ENCODE measurements around the gene TAS1R1. TPM values are rescaled to one million over a fixed set of nuclear protein-coding genes. Genes with fewer than 3 reads are reported as not detected.
"Not testable (repeated sequence)": the region's sequence is repeated elsewhere in the genome, so short reads cannot be mapped to it uniquely, and the experiment has no call there.

TAS1R1 gene
- total RNA-seq, 1 experiment from 2014 or later: 0.10 TPM

GRCh38 chr1:6536291-6536690 lies 18.8 kb upstream of the TAS1R1 start:
- H3K27me3 ChIP-seq (ENCODE audit: control insufficient read depth, insufficient read depth, low read length): no peaks in the 10 kb centered on the region
- H3K4me3 ChIP-seq (ENCODE audit: insufficient read depth, low read depth, low read length): no peak overlapping the region
- DNase-seq: no peak
- peaks cover 14% of the 10 kb centered on the region for H3K36me3 ChIP-seq (replicated peaks; ENCODE audit: control insufficient read depth, insufficient read depth, low read length)

GRCh38 chr1:6538956-6539355 lies 16.2 kb upstream of the TAS1R1 start:
- Histone ChIP-seq H3K27me3 (ENCODE audit: control insufficient read depth, insufficient read depth, low read length) (no peaks in the 10 kb centered on the region), H3K36me3 (replicated peaks; ENCODE audit: control insufficient read depth, insufficient read depth, low read length) (peaks cover 7% of the 10 kb centered on the region), H3K4me3 (ENCODE audit: insufficient read depth, low read depth, low read length) (no peak overlapping the region)
- DNase-seq: no peak

- Histone ChIP-seq H3K36me3 (replicated peaks; ENCODE audit: control insufficient read depth, insufficient read depth, low read length) (peaks cover 35% of the 10 kb centered on the region), H3K27me3 (ENCODE audit: control insufficient read depth, insufficient read depth, low read length) (no peaks in the 10 kb centered on the region), H3K4me3 (ENCODE audit: insufficient read depth, low read depth, low read length) (no peak overlapping the region)
- DNase-seq: no peak
Measured at GRCh38 chr1:6544831-6545230, 10.3 kb upstream of the TAS1R1 start.

GRCh38 chr1:6545276-6546112 lies 9.6 kb upstream of the TAS1R1 start:
- Histone ChIP-seq H3K4me3 (ENCODE audit: insufficient read depth, low read depth, low read length) (no peak overlapping the region), H3K36me3 (replicated peaks; ENCODE audit: control insufficient read depth, insufficient read depth, low read length) (peaks cover 37% of the 10 kb centered on the region), H3K27me3 (ENCODE audit: control insufficient read depth, insufficient read depth, low read length) (no peaks in the 10 kb centered on the region)
- no peak for DNase-seq

- H3K4me3 ChIP-seq (ENCODE audit: insufficient read depth, low read depth, low read length): no peak overlapping the region
- DNase-seq: no peak
- peaks cover 39% of the 10 kb centered on the region for H3K36me3 ChIP-seq (replicated peaks; ENCODE audit: control insufficient read depth, insufficient read depth, low read length)
Measured at GRCh38 chr1:6546326-6546725, 8.8 kb upstream of the TAS1R1 start.

GRCh38 chr1:6547301-6547700 lies 7.8 kb upstream of the TAS1R1 start:
- DNase-seq: no peak
- no peak overlapping the region for H3K4me3 ChIP-seq (ENCODE audit: insufficient read depth, low read depth, low read length)
- peaks cover 38% of the 10 kb centered on the region for H3K36me3 ChIP-seq (replicated peaks; ENCODE audit: control insufficient read depth, insufficient read depth, low read length)
- H3K27me3 ChIP-seq (ENCODE audit: control insufficient read depth, insufficient read depth, low read length): no peaks in the 10 kb centered on the region

More at GRCh38 chr1:6546326-6546725, 8.8 kb upstream of the TAS1R1 start:
- no peaks in the 10 kb centered on the region for H3K27me3 ChIP-seq (ENCODE audit: control insufficient read depth, insufficient read depth, low read length)

- H3K27me3 ChIP-seq (ENCODE audit: control insufficient read depth, insufficient read depth, low read length): no peaks in the 10 kb centered on the region
- peaks cover 6% of the 10 kb centered on the region for H3K36me3 ChIP-seq (replicated peaks; ENCODE audit: control insufficient read depth, insufficient read depth, low read length)
- peak; percentile 99 for DNase-seq
- peak within 1 kb of the TSS; percentile 98 for H3K4me3 ChIP-seq (ENCODE audit: insufficient read depth, low read depth, low read length)
Measured at GRCh38 chr1:6554031-6554906, 838 bp upstream of the TAS1R1 start, which contains the start of gene NOL9. Gene NOL9 (minus strand): TSS chr1:6554513. CDS start chr1:6554502, 11 bp downstream.

- no peak overlapping the region for H3K4me3 ChIP-seq (ENCODE audit: insufficient read depth, low read depth, low read length)
- no peaks in the 10 kb centered on the region for H3K27me3 ChIP-seq (ENCODE audit: control insufficient read depth, insufficient read depth, low read length)
- no peaks in the 10 kb centered on the region for H3K36me3 ChIP-seq (replicated peaks; ENCODE audit: control insufficient read depth, insufficient read depth, low read length)
- DNase-seq: no peak
Measured at GRCh38 chr1:6557597-6557996, 2.5 kb downstream of the TAS1R1 start.

GRCh38 chr1:6559161-6559560 lies 4.1 kb downstream of the TAS1R1 start:
- H3K4me3 ChIP-seq (ENCODE audit: insufficient read depth, low read depth, low read length); H3K27me3 ChIP-seq (ENCODE audit: control insufficient read depth, insufficient read depth, low read length); DNase-seq; H3K36me3 ChIP-seq (replicated peaks; ENCODE audit: control insufficient read depth, insufficient read depth, low read length): not testable (repeated sequence)

- H3K36me3 ChIP-seq (replicated peaks; ENCODE audit: control insufficient read depth, insufficient read depth, low read length): no peaks in the 10 kb centered on the region
- no peak for DNase-seq
- H3K4me3 ChIP-seq (ENCODE audit: insufficient read depth, low read depth, low read length): no peak overlapping the region
- H3K27me3 ChIP-seq (ENCODE audit: control insufficient read depth, insufficient read depth, low read length): peaks cover 2% of the 10 kb centered on the region; the same call in 1 of the 2 replicates
Measured at GRCh38 chr1:6560267-6560666, 5.2 kb downstream of the TAS1R1 start.

GRCh38 chr1:6569033-6569432 lies 13.9 kb downstream of the TAS1R1 start:
- DNase-seq: no peak
- no peak overlapping the region for H3K4me3 ChIP-seq (ENCODE audit: insufficient read depth, low read depth, low read length)
- H3K27me3 ChIP-seq (ENCODE audit: control insufficient read depth, insufficient read depth, low read length): peaks cover 9% of the 10 kb centered on the region; the same call in 1 of the 2 replicates
- H3K36me3 ChIP-seq (replicated peaks; ENCODE audit: control insufficient read depth, insufficient read depth, low read length): no peaks in the 10 kb centered on the region

- Histone ChIP-seq H3K36me3 (replicated peaks; ENCODE audit: control insufficient read depth, insufficient read depth, low read length) (no peaks in the 10 kb centered on the region), H3K4me3 (ENCODE audit: insufficient read depth, low read depth, low read length) (no peak overlapping the region), H3K27me3 (ENCODE audit: control insufficient read depth, insufficient read depth, low read length) (peaks cover 8% of the 10 kb centered on the region; the same call in 1 of the 2 replicates)
- DNase-seq: no peak
Measured at GRCh38 chr1:6570100-6570499, 15.0 kb downstream of the TAS1R1 start.

GRCh38 chr1:6570987-6571386 lies 15.9 kb downstream of the TAS1R1 start:
- Histone ChIP-seq H3K27me3 (ENCODE audit: control insufficient read depth, insufficient read depth, low read length) (peaks cover 8% of the 10 kb centered on the region; the same call in 1 of the 2 replicates), H3K36me3 (replicated peaks; ENCODE audit: control insufficient read depth, insufficient read depth, low read length) (no peaks in the 10 kb centered on the region), H3K4me3 (ENCODE audit: insufficient read depth, low read depth, low read length) (no peak overlapping the region)
- DNase-seq: no peak

- Histone ChIP-seq H3K4me3 (ENCODE audit: insufficient read depth, low read depth, low read length) (no peak overlapping the region), H3K27me3 (ENCODE audit: control insufficient read depth, insufficient read depth, low read length) (peaks cover 8% of the 10 kb centered on the region; the same call in 1 of the 2 replicates), H3K36me3 (replicated peaks; ENCODE audit: control insufficient read depth, insufficient read depth, low read length) (no peaks in the 10 kb centered on the region)
- DNase-seq: peak; percentile 57
Measured at GRCh38 chr1:6572653-6573383, 17.7 kb downstream of the TAS1R1 start.
